Activated T-helper 1 cell treated with anti-CD3 and anti-CD28 coated beads, Interleukin-12 subunit alpha, Interleukin-12 subunit beta, Interleukin-2, Interleukin-4 antibody, amounts not matched to agents 30 ng/mL and 10 ng/mL and 1 ng/mL, durations not matched to agents 14 hours and 24 hours and 36 hours (primary cell): ENCODE measurements around the gene SPACA5. TPM values are rescaled to one million over a fixed set of nuclear protein-coding genes. Genes with fewer than 3 reads are reported as not detected.
"Not testable (repeated sequence)": the region's sequence is repeated elsewhere in the genome, so short reads cannot be mapped to it uniquely, and the experiment has no call there.

Source experiments
- DNase-seq: peaks from one replicate; pipeline ENCODE4 v3.0.0; 2021; ENCODE audit warnings: low spot score
- H3K27ac Mint-ChIP-seq: one replicate; pipeline ENCODE4 v1.8.0; 2021; ENCODE audit warnings: mild to moderate bottlenecking, mixed read lengths
- H3K27me3 Mint-ChIP-seq: one replicate; pipeline ENCODE4 v1.8.0; 2022; ENCODE audit warnings: mild to moderate bottlenecking, moderate library complexity, mixed read lengths; ENCODE audit not compliant: insufficient read depth
- H3K36me3 Mint-ChIP-seq: one replicate; pipeline ENCODE4 v1.8.0; 2021; ENCODE audit warnings: low read depth, mixed read lengths
- H3K4me1 Mint-ChIP-seq: one replicate; pipeline ENCODE4 v1.8.0; 2021; ENCODE audit warnings: low read depth, mixed read lengths
- H3K4me3 Mint-ChIP-seq: one replicate; pipeline ENCODE4 v1.8.0; 2021; ENCODE audit warnings: mild to moderate bottlenecking, moderate library complexity, mixed read lengths
- H3K9me3 Mint-ChIP-seq: one replicate; pipeline ENCODE4 v1.8.0; 2021; ENCODE audit warnings: mixed read lengths
- intact Hi-C: fragments of 100-400 bp; cut with micrococcal nuclease; formaldehyde crosslinking; loops from one replicate; pipeline ENCODE4 v1.15.1; 2024
- total RNA-seq: library from RNA; stranded (reverse); gene quantifications from 2 replicates; pipeline ENCODE4 v1.2.3, GENCODE V29; 2022

The SPACA5 gene
- total RNA-seq, 1 donor from 2014 or later = not detected

- Mint-ChIP-seq H3K9me3 (no peaks in the 10 kb centered on the region), H3K27me3 (no peaks in the 10 kb centered on the region), H3K36me3 (peaks cover 31% of the 10 kb centered on the region), H3K4me1 (peaks cover 18% of the 10 kb centered on the region), H3K27ac (no peak overlapping the region), H3K4me3 (peak overlapping the region; percentile 7)
- intact Hi-C loops = no loop called here
- DNase-seq = no peak
These were observed 3.9 kb upstream of the SPACA5 start for GRCh38 chrX:48002929-48003328.

- DNase-seq = no peak
- Mint-ChIP-seq H3K36me3 (peaks cover 27% of the 10 kb centered on the region), H3K4me3 (peak overlapping the region; percentile 99), H3K4me1 (peaks cover 18% of the 10 kb centered on the region), H3K27ac (peak overlapping the region; percentile 99), H3K27me3 (no peaks in the 10 kb centered on the region), H3K9me3 (no peaks in the 10 kb centered on the region)
- intact Hi-C loops = no loop called here
These were observed 3.4 kb upstream of the SPACA5 start for GRCh38 chrX:48003367-48003757.

GRCh38 chrX:48003758-48004457 is 2.9 kb upstream of the SPACA5 start, which contains the start of gene ZNF182:
Gene ZNF182 (minus strand): TSS chrX:48003989. CDS start chrX:48002609, 1,380 bp downstream.
- Mint-ChIP-seq H3K4me3 (peak within 1 kb of the TSS; percentile 99), H3K36me3 (peaks cover 26% of the 10 kb centered on the region), H3K27me3 (no peaks in the 10 kb centered on the region), H3K9me3 (no peaks in the 10 kb centered on the region), H3K27ac (peak within 1 kb of the TSS; percentile 99), H3K4me1 (peaks cover 18% of the 10 kb centered on the region)
- intact Hi-C loops = no loop called here
- DNase-seq = peak; percentile 86

GRCh38 chrX:48009445-48009960 is 2.7 kb downstream of the SPACA5 start:
- H3K4me1 Mint-ChIP-seq, H3K4me3 Mint-ChIP-seq, DNase-seq, intact Hi-C loops, H3K36me3 Mint-ChIP-seq, H3K27me3 Mint-ChIP-seq, H3K27ac Mint-ChIP-seq, H3K9me3 Mint-ChIP-seq: not testable (repeated sequence)

GRCh38 chrX:48016583-48017310 is 10.0 kb downstream of the SPACA5 start:
- H3K4me1 Mint-ChIP-seq, H3K27me3 Mint-ChIP-seq, H3K9me3 Mint-ChIP-seq, H3K27ac Mint-ChIP-seq, H3K4me3 Mint-ChIP-seq, DNase-seq, H3K36me3 Mint-ChIP-seq, intact Hi-C loops: not testable (repeated sequence)

GRCh38 chrX:48019892-48020291 is 13.1 kb downstream of the SPACA5 start:
- H3K27me3 Mint-ChIP-seq, DNase-seq, H3K27ac Mint-ChIP-seq, H3K9me3 Mint-ChIP-seq, H3K4me3 Mint-ChIP-seq, H3K4me1 Mint-ChIP-seq, H3K36me3 Mint-ChIP-seq: not testable (repeated sequence)
- intact Hi-C loops = loop anchor here (10.0 kb wide), 2 partner anchors 635 to 825 kb away; partner anchors contain the start of gene UBA1

- not testable (repeated sequence) for DNase-seq, H3K4me1 Mint-ChIP-seq, H3K9me3 Mint-ChIP-seq, H3K36me3 Mint-ChIP-seq, H3K27me3 Mint-ChIP-seq
- H3K4me3 Mint-ChIP-seq = peak overlapping the region; percentile 62
- intact Hi-C loops = loop anchor here (10.0 kb wide), 2 partner anchors 636 to 826 kb away; partner anchors contain the start of gene UBA1
- H3K27ac Mint-ChIP-seq = peak overlapping the region; percentile 55
These were observed 13.7 kb downstream of the SPACA5 start for GRCh38 chrX:48020472-48020871.

GRCh38 chrX:48021026-48021900 is 14.5 kb downstream of the SPACA5 start:
- Mint-ChIP-seq H3K36me3 (no peaks in the 10 kb centered on the region), H3K27ac (peak overlapping the region; percentile 97), H3K4me3 (peak overlapping the region; percentile 92), H3K9me3 (peaks cover 9% of the 10 kb centered on the region), H3K4me1 (peaks cover 6% of the 10 kb centered on the region), H3K27me3 (peaks cover 7% of the 10 kb centered on the region)
- DNase-seq = peak; percentile 54
- intact Hi-C loops = loop anchor here (10.0 kb wide), 2 partner anchors 636 to 826 kb away; partner anchors contain the start of gene UBA1

- Mint-ChIP-seq H3K4me3 (peak overlapping the region; percentile 92), H3K9me3 (peaks cover 9% of the 10 kb centered on the region), H3K27me3 (peaks cover 7% of the 10 kb centered on the region), H3K4me1 (peaks cover 6% of the 10 kb centered on the region), H3K27ac (no peak overlapping the region), H3K36me3 (no peaks in the 10 kb centered on the region)
- intact Hi-C loops = loop anchor here (10.0 kb wide), 2 partner anchors 637 to 827 kb away; partner anchors contain the start of gene UBA1
- DNase-seq = no peak
These were observed 15.3 kb downstream of the SPACA5 start for GRCh38 chrX:48022100-48022499.

- Mint-ChIP-seq H3K36me3 (no peaks in the 10 kb centered on the region), H3K9me3 (peaks cover 9% of the 10 kb centered on the region)
These were observed 15.9 kb downstream of the SPACA5 start for GRCh38 chrX:48022738-48023137.

GRCh38 chrX:48025561-48025960 is 18.8 kb downstream of the SPACA5 start:
- DNase-seq = no peak
- Mint-ChIP-seq H3K4me1 (peaks cover 6% of the 10 kb centered on the region), H3K9me3 (peaks cover 9% of the 10 kb centered on the region), H3K27me3 (peaks cover 7% of the 10 kb centered on the region), H3K27ac (no peak overlapping the region), H3K36me3 (no peaks in the 10 kb centered on the region), H3K4me3 (no peak overlapping the region)
- intact Hi-C loops = loop anchor here (5.0 to 10.0 kb wide), 4 partner anchors 463 to 831 kb away; partner anchors contain the start of genes ARAF, UBA1 and ZNF41

More at GRCh38 chrX:48022738-48023137, 15.9 kb downstream of the SPACA5 start:
- H3K27me3 Mint-ChIP-seq = peaks cover 7% of the 10 kb centered on the region
- H3K27ac Mint-ChIP-seq = no peak overlapping the region
- peak overlapping the region; percentile 57 for H3K4me3 Mint-ChIP-seq
- intact Hi-C loops = loop anchor here (10.0 kb wide), 2 partner anchors 638 to 828 kb away; partner anchors contain the start of gene UBA1
- H3K4me1 Mint-ChIP-seq = peaks cover 6% of the 10 kb centered on the region
- no peak for DNase-seq

- not testable (repeated sequence) for H3K4me1 Mint-ChIP-seq, DNase-seq, H3K27ac Mint-ChIP-seq, H3K4me3 Mint-ChIP-seq, H3K36me3 Mint-ChIP-seq, H3K27me3 Mint-ChIP-seq, H3K9me3 Mint-ChIP-seq
- intact Hi-C loops = loop anchor here (2.0 to 10.0 kb wide), 5 partner anchors 365 to 833 kb away; partner anchors contain the start of genes ARAF, UBA1 and ZNF41
These were observed 20.8 kb downstream of the SPACA5 start for GRCh38 chrX:48027545-48027944.
